CD4-positive, alpha-beta T cell treated with Interleukin-4 for 4 hours (primary cell): Measurements from ENCODE around the gene CTSD.

Experiments used
- DNase-seq: peaks from one replicate; pipeline ENCODE4 v3.0.0-alpha.2; 2020

The CTSD gene

DNA sequence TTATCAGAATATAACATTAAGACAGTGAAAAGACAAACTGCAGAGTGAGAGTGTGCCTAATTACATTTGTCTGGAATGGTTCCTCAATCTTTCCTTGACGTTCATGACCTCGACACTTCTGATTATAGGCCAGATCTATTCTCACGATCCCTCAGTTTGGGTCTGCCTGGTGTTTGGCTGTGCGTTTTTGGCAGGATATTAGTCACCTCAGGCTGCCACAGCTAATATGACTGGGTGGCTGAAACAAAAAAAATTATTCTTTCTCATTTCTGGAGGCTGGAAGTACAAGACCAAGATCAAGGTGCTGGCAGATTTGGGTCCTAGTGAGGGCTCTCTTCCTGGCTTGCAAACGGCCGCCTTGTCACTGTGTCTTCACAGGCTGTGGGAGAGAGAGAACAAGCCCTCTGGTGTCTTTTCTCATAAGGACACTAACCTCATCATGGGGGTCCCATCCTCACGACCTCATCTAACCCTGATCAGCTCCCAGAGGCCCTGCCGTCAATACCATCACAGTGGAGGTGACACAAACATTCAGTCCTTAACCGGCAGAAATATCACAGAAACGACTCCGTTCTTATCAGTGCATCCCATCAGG, 36.5 kb downstream of the CTSD start:
- no peak for DNase-seq

DNA sequence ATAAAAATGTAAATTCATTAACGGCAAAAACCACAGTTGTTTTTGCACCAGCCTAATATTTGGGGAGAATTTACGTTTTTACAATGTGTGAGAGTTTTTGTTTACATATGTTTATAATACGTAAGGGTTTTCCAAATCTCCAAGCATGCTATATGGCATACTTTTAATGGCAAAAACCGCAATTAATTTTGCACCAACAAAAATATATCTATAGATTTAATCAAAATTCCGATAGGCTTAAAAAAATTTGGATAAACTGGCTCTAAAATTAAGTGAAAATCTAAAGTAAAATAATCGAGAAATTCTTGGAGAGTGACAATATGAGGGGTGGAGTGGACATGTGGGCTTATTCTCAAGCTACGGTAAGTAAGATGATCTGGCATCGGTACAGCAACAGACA, 43.9 kb downstream of the CTSD start:
- DNase-seq: no peak

DNA sequence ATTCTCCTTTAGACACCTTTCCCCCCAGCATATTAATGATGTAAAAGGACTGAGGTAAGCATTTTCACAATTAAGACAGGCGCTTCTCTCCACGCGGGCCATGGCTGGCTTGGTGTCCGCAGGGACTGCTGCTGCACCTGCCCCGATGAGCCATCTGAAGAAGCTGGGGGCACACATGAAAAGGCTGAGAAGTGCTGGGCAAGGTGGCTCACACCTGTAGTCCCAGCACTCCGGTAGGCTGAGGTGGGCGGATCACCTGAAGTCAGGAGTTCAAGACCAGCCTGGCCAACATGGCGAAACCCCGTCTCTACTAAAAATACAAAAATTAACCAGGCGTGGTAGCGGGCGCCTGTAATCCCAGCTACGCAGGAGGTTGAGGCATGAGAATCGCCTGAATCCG, 45.4 kb downstream of the CTSD start:
- no peak for DNase-seq

DNA sequence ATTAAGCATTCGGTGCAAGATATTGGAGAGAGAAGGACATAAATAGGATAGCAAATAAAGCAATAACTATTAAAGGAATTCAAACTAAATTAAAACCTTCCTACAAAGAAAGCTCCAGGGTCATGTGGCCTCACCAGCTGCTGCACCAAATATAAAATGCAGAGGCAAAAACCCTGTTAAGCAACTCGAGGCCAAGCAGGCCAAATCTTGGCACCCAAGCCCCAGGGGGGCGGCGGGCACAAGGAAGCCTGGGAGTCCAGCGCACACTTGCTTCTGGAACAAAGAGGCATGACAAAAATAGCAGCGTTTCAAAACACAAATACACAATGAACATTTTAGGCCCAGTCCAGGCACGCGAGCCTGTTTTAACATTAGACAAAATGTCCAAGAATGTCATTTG, 46.0 kb downstream of the CTSD start:
- no peak for DNase-seq

DNA sequence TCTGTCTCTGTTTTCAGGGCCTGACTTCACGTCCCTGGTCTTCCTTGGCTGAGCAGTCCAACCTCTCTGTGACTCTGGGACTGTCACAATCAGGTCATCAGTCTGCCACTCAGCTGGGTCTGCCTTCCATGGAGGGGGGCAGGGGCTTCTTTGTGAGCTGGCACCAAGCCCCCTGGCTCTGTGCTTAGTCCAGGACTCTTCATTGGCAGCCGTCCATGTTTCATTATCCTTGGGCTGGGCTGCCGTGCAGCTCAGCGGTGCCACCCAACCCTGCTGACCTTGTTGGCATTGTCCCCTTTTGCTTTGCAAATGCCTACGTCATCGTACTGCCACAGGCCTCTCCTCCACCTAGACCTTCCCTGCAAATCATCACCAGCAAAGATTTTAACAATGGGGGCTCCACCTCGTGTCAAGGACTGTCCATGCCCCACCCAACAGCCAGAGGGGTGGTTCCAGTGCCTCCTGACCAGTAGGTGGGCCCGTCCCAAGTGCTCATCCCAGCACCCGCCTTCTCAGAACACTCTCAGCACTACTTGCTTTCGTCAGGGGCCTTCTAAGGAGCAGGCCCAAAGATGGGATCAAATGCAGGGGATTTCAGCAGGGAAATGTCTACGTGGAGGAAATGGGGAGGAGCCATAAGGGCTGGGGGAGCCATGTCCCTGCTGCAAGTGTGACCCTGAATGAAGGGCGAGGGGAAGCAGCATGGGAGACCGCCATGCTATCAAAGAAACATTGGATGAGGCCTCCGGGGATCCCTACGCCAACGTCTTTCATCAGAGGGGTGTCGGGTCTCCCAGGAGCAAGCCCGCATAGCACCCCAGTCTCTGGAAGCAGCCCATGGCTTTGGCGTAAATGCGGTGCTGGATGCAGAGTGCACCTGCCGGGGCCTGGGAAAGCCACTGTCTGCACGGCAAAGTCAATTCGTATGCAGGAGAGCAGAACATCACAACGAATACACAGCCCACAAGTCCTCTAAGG, 48.5 kb downstream of the CTSD start:
- DNase-seq: no peak

DNA sequence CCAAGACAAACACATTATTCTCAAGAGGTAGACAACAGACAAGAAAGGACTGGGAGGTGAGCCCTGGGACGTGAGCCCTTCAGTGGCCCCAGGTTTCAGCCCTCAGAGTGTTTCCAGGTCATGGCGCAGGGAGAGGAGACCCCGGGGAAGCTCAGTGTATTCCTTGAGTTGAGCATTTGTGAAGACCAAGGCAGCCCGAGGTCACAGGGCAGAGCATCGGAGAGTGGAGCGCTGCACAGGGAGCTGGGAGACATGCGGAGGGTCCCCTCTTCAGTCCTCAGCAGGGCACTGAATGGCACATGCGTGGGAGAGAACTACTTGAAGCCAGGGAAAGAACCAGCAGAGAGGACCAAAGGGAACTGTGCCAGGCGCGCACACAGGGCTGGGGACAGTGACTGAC, 55.0 kb downstream of the CTSD start:
- no peak for DNase-seq

DNA sequence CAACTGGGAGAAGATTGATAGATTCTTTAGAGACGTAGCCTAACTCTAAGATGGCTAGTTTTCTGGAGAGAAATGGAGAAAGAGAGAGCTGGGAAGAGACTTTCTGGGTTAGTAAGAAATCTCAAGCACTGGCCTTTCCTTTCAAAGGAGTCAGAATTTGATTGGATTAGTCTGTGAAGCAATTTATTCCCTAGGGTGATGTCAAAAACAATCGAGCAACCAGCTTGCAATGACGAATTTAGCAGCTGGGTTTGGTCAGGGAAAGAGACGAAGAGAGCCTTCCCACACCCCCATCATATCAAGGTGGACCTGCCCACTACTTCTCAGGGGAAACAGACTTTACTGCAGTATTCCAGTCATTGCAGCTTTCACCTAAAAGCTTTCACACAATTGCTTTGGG, 56.0 kb downstream of the CTSD start:
- DNase-seq: no peak

DNA sequence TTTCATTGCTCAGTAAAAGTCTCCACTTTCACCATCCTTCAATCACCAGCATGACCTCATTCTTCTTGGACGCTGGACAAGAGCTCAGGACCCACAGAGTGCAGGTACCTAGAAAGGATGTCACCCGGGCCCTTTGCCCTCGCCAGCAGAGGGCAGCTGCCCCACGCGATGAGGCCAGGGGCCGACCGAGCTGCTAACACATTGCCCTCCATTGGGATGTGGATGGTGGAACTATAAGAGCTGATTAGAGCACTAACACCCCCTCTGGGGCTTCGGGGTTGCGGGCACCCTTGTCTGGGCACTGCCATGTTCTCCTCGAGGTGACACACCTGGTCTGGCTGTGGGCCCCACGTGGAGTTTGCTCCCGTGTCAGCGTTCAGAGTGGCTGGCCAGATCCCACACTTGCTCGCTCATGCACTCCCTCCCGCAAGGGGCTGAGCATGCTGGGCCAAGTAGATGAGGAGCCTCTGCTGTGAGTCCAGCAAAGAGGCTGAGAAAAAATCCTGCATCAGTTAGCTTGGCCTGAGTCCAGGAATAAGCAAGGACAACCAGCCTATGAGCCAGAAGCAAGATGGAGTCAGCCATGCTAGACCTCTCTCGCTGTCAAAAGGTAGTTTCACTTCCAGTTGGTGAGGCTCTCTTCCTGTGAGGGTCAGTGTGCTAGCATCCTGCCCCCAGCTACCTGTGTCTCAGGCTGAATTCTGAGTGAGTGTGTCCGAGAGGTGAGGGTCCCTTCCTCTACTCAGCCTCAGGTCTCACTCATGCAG, 56.9 kb downstream of the CTSD start:
- no peak for DNase-seq

DNA sequence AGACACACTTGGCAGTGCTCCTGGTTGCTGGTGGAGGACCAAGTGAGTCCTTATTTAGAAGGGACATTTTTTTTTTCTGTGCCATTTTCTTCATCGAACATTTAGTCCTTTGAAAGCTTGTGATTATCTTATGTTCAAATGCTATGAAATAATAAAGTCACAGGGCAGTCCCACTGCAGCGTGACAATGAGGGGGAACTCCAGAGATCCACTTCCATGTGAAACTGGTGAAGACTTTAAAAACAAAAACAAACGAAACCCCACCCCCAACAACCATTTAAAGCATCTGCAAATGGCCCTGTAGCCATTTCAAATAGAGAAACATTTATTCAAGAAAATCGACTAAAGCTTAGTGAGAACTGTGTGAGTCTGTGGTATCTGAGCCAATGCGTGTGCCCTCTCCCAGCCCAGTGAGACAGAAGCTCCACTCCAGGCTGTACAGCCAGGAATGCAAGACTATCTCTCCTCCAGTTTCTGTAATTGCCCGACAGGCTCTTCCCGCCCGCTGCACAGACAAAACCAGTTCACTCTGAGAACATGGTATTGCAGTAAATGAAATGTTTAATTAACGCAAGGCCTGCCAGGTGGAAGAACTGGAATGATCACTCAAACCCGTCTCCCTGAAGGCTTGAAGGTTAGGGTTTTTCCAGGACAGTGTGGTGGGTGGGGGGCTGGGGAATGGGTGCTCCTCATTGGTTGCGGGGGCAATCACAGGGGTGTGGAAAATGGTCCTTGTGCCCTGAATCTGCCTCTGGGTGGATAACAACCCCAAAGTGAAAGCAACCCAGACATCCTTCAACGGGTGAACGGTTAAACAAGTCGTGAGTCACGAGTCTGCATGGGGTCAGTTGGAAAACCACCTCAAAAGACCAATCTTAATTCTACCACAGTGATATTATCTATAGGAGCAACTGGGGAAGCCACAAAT, 58.3 kb downstream of the CTSD start:
- peak; percentile 12 for DNase-seq

DNA sequence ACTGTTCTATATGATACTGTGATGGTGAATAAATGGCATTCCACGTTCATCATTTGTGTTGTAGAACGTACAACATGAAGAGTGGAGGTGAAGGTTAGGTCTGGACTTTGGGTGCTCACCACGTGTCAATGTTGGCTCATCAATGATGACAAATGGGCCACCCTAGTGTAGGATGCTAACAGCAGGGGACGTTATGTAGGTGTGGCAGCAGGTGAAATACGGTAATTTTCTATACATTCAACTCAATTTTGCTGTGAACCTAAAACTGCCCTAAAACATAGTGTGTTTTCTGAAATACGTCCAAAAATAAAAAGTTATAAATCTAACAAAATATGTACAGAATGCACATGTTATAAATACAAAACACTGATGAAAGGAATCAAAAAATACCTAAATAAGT, 60.6 kb downstream of the CTSD start:
- DNase-seq: no peak
